ENCODE results near the gene BTG2.
A peak's percentile ranks its signal among the peaks of the same experiment; 100 is the strongest.

The BTG2 gene

GRCh38 chr1:203317429-203318228, 12.3 kb downstream of the BTG2 start:
- DNase-seq (ENCODE audit: low spot score): no peak

- DNase-seq (ENCODE audit: low spot score): no peak
Measured at GRCh38 chr1:203318229-203318517, 12.9 kb downstream of the BTG2 start.

GRCh38 chr1:203320591-203321272, 15.4 kb downstream of the BTG2 start:
- peak; percentile 75 for DNase-seq (ENCODE audit: low spot score)

GRCh38 chr1:203321273-203322052, 16.1 kb downstream of the BTG2 start:
- DNase-seq (ENCODE audit: low spot score): no peak

GRCh38 chr1:203322500-203323179, 17.3 kb downstream of the BTG2 start:
- no peak for DNase-seq (ENCODE audit: low spot score)

GRCh38 chr1:203323587-203323986, 18.3 kb downstream of the BTG2 start:
- DNase-seq (ENCODE audit: low spot score): no peak

GRCh38 chr1:203324105-203325025, 19.0 kb downstream of the BTG2 start:
- DNase-seq (ENCODE audit: low spot score): no peak

GRCh38 chr1:203325026-203325417, 19.7 kb downstream of the BTG2 start:
- DNase-seq (ENCODE audit: low spot score): peak; percentile 36

- DNase-seq (ENCODE audit: low spot score): no peak
Measured at GRCh38 chr1:203325418-203326091, 20.2 kb downstream of the BTG2 start.

- DNase-seq (ENCODE audit: low spot score): peak; percentile 81
Measured at GRCh38 chr1:203326830-203327683, 21.7 kb downstream of the BTG2 start.

GRCh38 chr1:203327684-203328457, 22.6 kb downstream of the BTG2 start:
- DNase-seq (ENCODE audit: low spot score): peak; percentile 67

- DNase-seq (ENCODE audit: low spot score): no peak
Measured at GRCh38 chr1:203328714-203329122, 23.4 kb downstream of the BTG2 start.

GRCh38 chr1:203331224-203331623, 25.9 kb downstream of the BTG2 start:
- no peak for DNase-seq (ENCODE audit: low spot score)

GRCh38 chr1:203335503-203335902, 30.2 kb downstream of the BTG2 start:
- DNase-seq (ENCODE audit: low spot score): no peak

GRCh38 chr1:203336097-203336496, 30.8 kb downstream of the BTG2 start:
- no peak for DNase-seq (ENCODE audit: low spot score)

GRCh38 chr1:203338335-203339036, 33.2 kb downstream of the BTG2 start:
- peak; percentile 43 for DNase-seq (ENCODE audit: low spot score)

GRCh38 chr1:203340112-203340790, 34.9 kb downstream of the BTG2 start:
- peak; percentile 76 for DNase-seq (ENCODE audit: low spot score)
